HAP-1 (cell line): ENCODE measurements around the gene RPS6KA2.

Experiments
- DNase-seq, 2 experiments: peaks; one replicate each; pipeline ENCODE4 v3.0.0-alpha.2; 2016 to 2020; ENCODE audit warnings: low spot score in 2 of 2
- H3K27me3 ChIP-seq: fragments of 250-450 bp; sonication (Bioruptor Pico); 2 replicates; pipeline ENCODE4 v1.5.1; 2020; ENCODE audit warnings: low read depth, mild to moderate bottlenecking, moderate library complexity
- H3K36me3 ChIP-seq: fragments of 250-450 bp; sonication (Bioruptor Pico); replicated peaks from 2 replicates; pipeline ENCODE4 v1.5.1; 2020; ENCODE audit warnings: mild to moderate bottlenecking
- H3K4me1 ChIP-seq: fragments of 250-450 bp; sonication (Bioruptor Pico); 2 replicates; pipeline ENCODE4 v1.5.1; 2020; ENCODE audit warnings: mild to moderate bottlenecking
- H3K4me3 ChIP-seq: fragments of 250-450 bp; sonication (Bioruptor Pico); 2 replicates; pipeline ENCODE4 v1.5.1; 2020; ENCODE audit warnings: mild to moderate bottlenecking, moderate library complexity
- H3K9me3 ChIP-seq: fragments of 250-450 bp; sonication (Bioruptor Pico); 2 replicates; pipeline ENCODE4 v1.5.1; 2020; ENCODE audit warnings: mild to moderate bottlenecking, moderate library complexity
- in situ Hi-C: fragments of 300-500 bp; cut with MboI; formaldehyde crosslinking; loops from 3 replicates; pipeline ENCODE4 v1.14.3; 2020; ENCODE audit warnings: low sequenced_read_pairs, inconsistent platforms, mixed read lengths

RPS6KA2 gene

DNA sequence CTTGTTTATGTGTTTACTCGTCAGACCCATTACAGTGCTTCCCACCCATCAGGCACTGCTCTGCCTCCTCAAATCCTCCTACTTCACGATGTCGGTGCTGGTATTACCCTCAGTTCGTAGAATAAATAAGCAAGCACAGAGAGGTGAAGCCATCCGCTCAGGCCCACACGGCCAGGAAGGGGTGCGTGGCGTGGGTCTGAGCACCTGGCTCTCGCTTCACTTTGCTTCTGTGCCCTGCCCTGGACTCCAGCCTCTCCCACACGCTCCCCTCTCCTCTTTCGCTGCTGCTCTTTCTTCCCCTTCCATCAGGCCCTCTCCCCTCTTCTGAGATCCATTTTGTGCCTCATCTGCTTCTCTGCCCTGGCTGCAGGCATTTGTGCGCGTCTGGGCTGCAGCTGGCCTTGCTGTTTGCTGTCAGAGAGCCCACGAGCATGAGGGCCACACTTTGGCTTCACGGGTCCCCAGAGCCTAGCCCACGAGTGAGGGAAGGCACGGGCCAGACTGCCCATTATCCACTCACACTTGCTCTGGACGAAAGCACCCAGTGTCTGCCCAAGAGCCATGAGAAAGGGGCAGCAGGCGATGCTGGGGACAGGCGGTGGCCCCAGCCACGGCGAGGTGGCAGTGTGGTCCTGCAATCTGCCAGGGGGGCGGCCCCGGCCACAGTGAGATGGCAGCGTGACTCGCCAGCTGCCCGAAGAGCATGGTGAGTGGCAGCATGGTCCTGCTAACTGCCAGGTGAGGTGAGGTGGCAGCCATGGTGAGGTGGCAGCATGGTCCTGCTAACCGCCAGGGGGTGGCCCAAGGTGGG is 148.1 kb downstream of the RPS6KA2 start:
- H3K27me3 ChIP-seq = no peaks in the 10 kb centered on the region
- H3K36me3 ChIP-seq = no peaks in the 10 kb centered on the region
- H3K4me3 ChIP-seq = no peak overlapping the region
- in situ Hi-C loops = no loop called here
- DNase-seq = no peak
- H3K9me3 ChIP-seq = no peaks in the 10 kb centered on the region
- H3K4me1 ChIP-seq = no peaks in the 10 kb centered on the region

DNA sequence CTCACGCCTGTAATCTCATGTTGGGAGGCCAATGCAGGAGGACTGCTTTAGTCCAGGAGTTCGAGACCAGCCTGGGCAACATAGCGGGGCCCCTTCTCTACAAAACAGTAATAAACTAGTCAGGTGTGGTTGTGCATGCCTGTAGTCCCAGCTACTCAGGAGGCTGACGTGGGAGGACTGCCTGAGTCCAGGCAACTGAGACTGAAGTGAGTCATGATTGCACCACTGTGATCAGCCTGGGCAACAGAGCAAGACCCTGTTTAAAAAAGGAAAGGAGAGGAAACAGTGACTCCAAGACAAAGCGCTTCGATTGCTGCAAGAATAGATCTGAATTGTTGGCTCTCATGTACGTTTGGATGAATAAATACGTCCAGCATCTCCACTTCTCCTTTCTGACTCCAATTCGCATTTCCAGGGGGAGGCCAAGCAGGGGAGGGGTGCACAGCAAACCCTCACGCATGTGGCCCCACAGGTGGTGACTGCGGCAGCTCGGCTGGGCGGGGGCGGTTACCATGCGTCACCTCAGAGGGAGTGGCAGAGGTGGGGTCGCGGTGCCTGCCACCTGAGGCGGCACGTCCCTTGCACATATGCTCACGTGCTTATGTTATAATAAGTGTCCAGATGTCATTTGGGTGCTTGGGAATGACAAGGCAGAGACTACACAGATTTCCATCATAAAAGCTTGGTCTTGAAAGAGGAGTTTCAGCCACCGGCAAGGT is 149.2 kb downstream of the RPS6KA2 start:
- no peaks in the 10 kb centered on the region for H3K27me3 ChIP-seq
- in situ Hi-C loops = no loop called here
- no peaks in the 10 kb centered on the region for H3K4me1 ChIP-seq
- no peak overlapping the region for H3K4me3 ChIP-seq
- DNase-seq = no peak
- H3K36me3 ChIP-seq = no peaks in the 10 kb centered on the region
- H3K9me3 ChIP-seq = no peaks in the 10 kb centered on the region

DNA sequence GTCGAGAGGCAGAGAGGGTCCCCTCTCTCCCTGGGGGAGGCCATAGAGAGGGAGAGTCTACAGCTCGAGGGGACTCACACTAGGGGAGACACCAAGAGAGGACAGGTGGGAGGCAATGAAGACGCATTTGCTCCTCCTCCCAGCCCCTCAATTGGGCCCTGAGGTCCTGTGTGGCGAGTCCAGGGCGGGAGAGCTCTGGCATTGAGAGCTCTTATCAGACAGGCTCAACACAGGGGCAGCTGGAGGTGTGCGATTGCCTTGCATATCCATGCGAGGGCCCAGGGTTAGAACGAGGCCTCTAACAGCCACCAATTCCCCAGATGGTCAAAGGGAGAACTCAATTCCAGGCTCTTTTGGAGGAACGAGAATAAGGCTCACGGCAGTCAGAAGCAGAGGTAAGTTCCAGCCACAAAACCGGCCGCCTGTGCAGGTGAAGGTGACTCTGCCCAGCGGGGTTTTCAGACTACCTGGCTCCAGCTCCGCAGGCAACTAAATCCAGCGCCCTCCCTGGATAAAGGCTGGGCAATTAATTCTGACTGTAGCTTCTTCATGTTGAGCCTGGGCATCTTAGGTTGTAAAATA is 150.3 kb downstream of the RPS6KA2 start:
- H3K27me3 ChIP-seq = no peaks in the 10 kb centered on the region
- DNase-seq = no peak
- no peaks in the 10 kb centered on the region for H3K9me3 ChIP-seq
- in situ Hi-C loops = no loop called here
- no peaks in the 10 kb centered on the region for H3K4me1 ChIP-seq
- H3K36me3 ChIP-seq = no peaks in the 10 kb centered on the region
- no peak overlapping the region for H3K4me3 ChIP-seq

DNA sequence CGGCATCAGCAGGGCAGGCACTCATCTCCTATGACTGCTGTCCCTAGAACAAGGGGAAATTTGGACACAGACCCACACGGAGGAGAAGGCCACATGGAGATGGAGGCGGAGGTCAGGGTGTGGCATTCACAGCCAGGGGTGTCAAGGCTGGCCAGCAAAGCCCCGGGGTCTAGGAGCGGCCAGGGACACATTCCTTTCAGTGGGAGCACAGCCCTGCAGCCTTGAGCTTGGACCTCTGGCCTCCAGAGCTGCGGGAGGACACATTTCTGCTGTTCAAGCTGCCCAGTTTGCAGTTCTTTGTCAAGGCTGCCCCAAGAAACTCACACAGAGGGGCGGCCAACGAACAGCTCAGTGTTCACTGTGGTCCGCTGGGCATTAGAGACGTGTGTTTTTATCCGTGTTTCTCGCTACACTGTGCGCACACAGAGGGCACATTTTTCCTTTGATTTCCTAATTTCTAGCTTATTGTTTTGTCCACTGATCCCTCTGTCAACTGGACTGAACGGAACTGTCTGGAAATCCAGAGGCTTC is 150.9 kb downstream of the RPS6KA2 start:
- Histone ChIP-seq H3K36me3 (no peaks in the 10 kb centered on the region), H3K4me3 (no peak overlapping the region), H3K27me3 (no peaks in the 10 kb centered on the region), H3K9me3 (no peaks in the 10 kb centered on the region), H3K4me1 (no peaks in the 10 kb centered on the region)
- in situ Hi-C loops = no loop called here
- DNase-seq = no peak

DNA sequence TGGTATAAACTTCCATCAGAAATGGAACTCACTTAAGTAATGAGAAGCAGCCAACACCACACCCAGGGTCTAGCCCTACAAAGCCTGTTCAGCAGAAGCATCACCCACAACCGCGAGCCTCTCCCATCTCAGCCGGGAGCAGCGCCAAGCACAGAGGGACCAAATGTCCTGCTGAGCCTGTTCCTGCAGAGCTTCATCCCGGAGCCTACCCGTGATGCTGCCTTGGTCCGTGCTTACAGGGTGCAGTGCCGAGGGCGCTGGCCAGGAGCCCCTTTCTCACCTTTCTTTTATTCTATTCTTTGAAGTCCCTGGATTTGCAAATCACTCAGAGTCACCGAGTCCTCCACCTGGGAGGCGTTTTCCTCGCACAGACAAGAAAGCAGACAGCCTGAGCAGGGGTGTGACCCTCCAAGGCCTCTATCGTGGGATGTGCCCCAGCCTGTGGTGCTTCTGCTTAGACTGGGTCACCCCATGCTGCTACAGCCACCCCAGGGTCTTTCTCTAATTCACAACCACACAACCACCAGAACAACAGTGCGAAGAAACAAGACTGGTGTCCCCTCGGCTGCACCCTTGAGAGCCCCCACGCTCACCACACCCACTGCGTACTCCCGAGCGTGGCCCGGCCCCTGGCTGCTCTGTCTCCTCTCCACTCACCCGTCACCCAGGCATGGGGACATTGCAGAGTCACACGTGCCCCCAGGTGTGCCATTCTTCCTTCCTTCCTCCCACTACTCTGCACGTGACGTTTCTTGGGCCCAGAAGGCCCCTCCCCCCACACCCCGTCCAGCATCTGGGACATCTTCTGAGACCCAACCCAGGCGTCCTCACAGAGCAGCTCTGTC is 152.1 kb downstream of the RPS6KA2 start:
- no peaks in the 10 kb centered on the region for H3K4me1 ChIP-seq
- no peaks in the 10 kb centered on the region for H3K27me3 ChIP-seq
- H3K9me3 ChIP-seq = no peaks in the 10 kb centered on the region
- H3K36me3 ChIP-seq = no peaks in the 10 kb centered on the region
- DNase-seq = no peak
- in situ Hi-C loops = no loop called here
- H3K4me3 ChIP-seq = no peak overlapping the region

DNA sequence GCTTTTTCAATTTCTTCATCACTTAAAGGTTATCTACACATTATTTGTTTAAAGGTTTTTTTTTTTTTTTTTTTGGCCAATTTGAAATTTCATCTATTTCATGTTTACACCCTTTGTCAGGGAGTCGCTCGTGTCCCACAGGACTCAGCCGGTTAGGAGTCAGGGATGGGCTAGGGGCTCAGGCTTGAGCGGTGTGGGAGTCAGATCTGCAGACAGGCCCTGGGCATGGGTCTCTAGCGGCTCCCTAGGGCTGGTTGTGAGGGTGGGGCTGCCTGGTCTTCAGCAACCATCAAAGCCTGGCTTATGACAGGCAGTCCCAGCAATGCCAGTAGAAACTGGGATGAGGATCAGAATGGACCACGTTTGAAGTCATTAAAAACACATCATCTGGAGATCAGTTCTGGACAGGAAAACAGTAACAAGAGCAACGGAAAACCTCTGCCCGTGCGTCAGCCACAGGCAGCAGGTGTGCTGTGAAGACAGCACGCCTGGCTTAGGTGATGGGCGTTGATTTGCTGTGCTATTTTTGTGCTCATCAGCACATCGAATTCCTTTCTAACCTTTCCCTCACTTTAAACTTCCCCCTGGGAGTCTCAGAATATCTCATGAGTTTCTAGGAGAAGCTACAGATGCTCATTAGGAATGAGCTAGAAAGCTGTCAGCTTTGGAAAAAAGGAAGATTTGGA is 153.0 kb downstream of the RPS6KA2 start:
- Histone ChIP-seq H3K4me1 (no peaks in the 10 kb centered on the region), H3K27me3 (no peaks in the 10 kb centered on the region), H3K4me3 (no peak overlapping the region), H3K9me3 (no peaks in the 10 kb centered on the region), H3K36me3 (no peaks in the 10 kb centered on the region)
- no peak for DNase-seq
- in situ Hi-C loops = no loop called here

DNA sequence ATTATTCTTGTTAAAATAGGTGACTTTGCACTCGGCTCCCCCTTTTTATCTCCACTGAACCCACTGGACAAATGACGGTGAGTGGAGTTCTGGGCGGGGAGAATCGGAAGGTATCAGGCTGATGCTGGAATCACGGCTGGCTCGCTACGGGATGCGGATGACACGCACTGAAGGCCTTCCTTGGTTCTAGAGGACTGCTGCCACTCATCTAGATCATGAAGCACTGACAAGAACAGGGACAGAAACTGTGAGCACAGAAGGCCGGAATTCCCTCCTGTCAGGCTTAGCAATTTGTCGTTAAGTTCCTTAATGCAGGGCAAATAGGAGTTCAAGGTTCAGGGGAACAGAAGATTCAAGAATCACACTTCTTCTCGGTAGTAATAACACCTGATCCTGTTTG is 154.4 kb downstream of the RPS6KA2 start:
- Histone ChIP-seq H3K9me3 (no peaks in the 10 kb centered on the region), H3K27me3 (no peaks in the 10 kb centered on the region), H3K4me1 (no peaks in the 10 kb centered on the region), H3K36me3 (no peaks in the 10 kb centered on the region), H3K4me3 (no peak overlapping the region)
- DNase-seq = no peak
- in situ Hi-C loops = no loop called here

DNA sequence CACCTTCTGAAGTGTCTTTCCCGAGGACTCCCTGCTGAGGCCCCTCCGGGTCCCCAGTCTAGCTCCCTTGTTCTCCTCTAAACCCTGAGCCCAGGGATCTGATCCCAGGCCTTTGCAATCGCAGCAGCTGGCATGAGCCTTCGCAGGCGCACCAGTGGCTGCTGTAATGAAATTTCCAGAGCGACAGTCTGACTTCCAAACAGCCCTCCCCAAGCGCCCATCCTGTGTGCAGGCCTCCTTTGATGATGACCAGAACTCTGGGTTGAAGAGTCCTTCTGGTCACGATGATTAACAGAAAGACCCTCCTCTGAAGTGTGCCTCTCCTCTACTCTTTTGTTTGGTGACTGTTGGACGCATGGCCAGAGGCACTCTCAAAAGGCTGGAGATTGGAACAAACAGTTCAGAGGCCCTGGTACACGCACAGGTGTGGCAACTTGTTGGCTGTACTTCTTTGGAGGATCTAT is 155.2 kb downstream of the RPS6KA2 start:
- H3K9me3 ChIP-seq = no peaks in the 10 kb centered on the region
- no peaks in the 10 kb centered on the region for H3K27me3 ChIP-seq
- in situ Hi-C loops = no loop called here
- no peak overlapping the region for H3K4me3 ChIP-seq
- no peaks in the 10 kb centered on the region for H3K4me1 ChIP-seq
- no peak for DNase-seq
- H3K36me3 ChIP-seq = no peaks in the 10 kb centered on the region

DNA sequence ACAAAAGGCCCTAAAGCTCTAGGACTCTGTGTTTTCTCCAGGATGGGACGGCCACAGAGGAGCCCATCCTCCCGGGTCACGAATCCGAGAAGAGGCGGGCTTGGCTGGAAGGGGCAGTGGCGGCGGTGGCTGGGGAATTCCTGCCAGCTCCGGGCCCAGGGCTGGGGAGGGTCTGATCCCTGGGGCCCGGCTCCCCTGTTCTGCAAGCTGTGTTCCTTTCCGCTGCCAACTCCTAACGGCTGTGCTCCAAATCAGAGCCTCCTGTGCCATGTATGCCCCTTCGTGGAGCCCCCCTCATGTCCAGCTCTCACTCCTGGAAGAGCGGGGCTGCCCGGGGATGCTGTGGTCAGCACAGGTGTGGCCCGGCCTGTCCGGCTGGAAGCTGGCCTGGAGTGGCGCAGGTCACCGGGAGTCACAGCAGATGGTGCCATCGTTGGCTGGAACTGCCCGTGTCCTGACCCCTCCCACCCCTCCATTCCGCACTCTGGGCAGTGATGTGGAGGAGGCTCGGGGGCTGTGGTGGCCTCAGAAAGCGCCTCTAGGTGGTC is 156.1 kb downstream of the RPS6KA2 start:
- Histone ChIP-seq H3K9me3 (no peaks in the 10 kb centered on the region), H3K4me1 (no peaks in the 10 kb centered on the region), H3K27me3 (no peaks in the 10 kb centered on the region), H3K4me3 (no peak overlapping the region), H3K36me3 (no peaks in the 10 kb centered on the region)
- in situ Hi-C loops = no loop called here
- DNase-seq = no peak

DNA sequence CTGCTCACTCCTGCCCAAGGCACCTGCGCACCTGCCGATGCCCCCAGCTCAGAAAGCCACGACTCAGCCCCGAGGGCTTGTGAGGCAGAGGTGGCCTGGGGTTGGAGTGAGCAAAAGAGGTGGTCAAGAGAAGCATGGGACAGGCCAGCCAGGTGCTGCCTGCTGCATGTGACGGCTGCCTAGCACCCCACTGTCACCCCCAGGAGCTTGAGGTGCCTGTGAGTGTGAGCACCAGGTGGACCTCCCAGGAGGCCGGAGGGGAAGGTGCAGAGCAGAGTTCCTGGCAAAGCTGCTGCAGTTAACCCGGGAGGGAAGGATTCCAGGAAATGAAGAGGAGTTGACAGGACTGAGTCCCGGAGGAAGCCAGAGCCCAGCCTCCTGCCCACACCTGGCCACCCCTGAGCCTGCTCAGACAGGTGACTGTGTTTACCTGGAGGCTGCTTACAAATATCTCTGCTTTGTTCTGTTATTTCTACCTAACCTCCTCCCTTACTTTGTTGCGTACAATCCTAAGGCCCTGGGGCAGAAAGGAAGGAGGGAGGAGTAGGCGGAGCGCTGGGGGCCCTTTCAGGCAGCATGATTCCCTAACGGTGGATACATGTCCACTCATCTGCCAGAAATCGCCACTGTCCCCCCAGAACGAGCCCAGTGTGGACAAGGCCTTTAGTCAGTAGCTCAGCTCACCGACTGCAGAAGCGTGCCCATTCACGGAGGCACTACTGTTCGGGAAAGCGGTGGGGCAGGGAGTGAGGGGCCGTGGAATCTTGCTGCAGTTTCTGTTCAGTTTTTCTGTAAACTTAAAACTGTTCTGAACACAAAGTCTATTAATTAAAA is 156.8 kb downstream of the RPS6KA2 start:
- in situ Hi-C loops = no loop called here
- no peaks in the 10 kb centered on the region for H3K36me3 ChIP-seq

DNA sequence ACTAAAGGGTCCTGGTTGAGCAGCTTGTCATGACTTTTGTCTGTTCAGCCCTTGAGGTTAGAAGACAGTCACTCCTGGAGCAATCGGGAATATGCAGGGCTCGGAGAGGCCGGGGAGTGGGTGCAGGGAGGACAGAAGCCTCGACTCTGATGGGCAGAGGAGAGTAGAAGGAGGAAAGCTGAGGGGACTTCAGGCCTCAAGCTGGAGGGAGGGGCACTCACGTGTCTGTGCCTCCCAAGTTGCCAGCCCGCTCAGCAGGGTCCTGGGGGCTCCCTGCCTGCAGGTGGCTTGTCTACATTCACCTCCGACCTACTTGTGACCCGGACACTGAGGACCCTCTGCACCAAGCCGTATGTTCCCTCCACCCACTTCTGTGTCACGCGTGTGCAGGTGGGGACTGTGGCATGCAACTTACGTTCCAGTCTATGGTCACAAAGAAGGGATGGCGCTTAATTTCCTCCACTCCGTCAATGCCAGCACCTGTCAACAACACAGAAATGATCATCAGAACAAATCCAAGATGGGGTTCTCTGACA is 157.6 kb downstream of the RPS6KA2 start:
- H3K27me3 ChIP-seq = no peaks in the 10 kb centered on the region
- H3K4me1 ChIP-seq = no peaks in the 10 kb centered on the region
- no peak overlapping the region for H3K4me3 ChIP-seq
- no peak for DNase-seq
- no peaks in the 10 kb centered on the region for H3K36me3 ChIP-seq
- no peaks in the 10 kb centered on the region for H3K9me3 ChIP-seq
- in situ Hi-C loops = no loop called here

More for the DNA sequence above, 156.8 kb downstream of the RPS6KA2 start:
- no peak overlapping the region for H3K4me3 ChIP-seq
- no peaks in the 10 kb centered on the region for H3K9me3 ChIP-seq
- no peaks in the 10 kb centered on the region for H3K27me3 ChIP-seq
- DNase-seq = no peak
- H3K4me1 ChIP-seq = no peaks in the 10 kb centered on the region

DNA sequence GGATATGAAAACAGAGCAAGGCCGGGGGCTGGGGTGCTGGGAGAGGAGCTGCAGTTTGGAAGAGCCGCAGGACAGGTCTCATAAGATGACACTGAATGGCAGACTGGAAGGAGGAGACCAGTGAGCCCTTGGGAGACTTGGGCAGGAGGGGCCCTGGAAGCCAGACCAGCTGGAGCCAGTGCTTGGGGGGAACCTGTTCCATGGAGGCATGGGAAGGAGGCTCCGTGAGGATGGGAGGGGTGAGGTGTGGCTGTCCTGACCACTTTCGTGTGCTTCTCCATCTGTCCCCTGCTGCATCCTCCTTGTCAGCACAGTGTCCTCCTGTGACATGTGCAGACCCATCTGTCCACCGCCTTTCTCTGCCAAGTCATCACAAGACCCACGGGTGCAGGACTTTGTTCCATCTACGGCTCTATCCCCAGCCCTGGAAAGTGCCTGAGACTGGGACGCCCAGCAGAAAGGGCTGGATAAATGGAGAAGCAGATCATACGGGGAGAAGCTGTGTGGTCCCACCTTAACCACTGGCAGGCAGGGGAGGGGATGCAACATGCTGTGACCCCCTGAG is 159.5 kb downstream of the RPS6KA2 start:
- H3K36me3 ChIP-seq = no peaks in the 10 kb centered on the region
- in situ Hi-C loops = no loop called here
- no peak overlapping the region for H3K4me3 ChIP-seq
- DNase-seq = no peak
- no peaks in the 10 kb centered on the region for H3K27me3 ChIP-seq
- H3K4me1 ChIP-seq = no peaks in the 10 kb centered on the region
- no peaks in the 10 kb centered on the region for H3K9me3 ChIP-seq
